Measurements from ENCODE around the gene RPS6KA3.

- no peak for TF ChIP-seq EZH2 (IDR thresholded peaks at IDR 0.05; ENCODE audit: low read length)
- no peak for TF ChIP-seq CTCF (optimal IDR thresholded peaks at IDR 0.05 in 1 of 3, IDR thresholded peaks at IDR 0.05 in 1 of 3, conservative IDR thresholded peaks at IDR 0.05 in 1 of 3; ENCODE audit: extremely low read depth in 1 of 3, insufficient read depth in 2 of 3, low read length in 3 of 3)
Observed at GRCh38 chrX:20173856-20174255, 92.9 kb downstream of the RPS6KA3 start.

Data from keratinocyte (primary cell).